GM18499 (cell line): ENCODE measurements around the gene SRP9.
"Not testable (repeated sequence)": the region's sequence is repeated elsewhere in the genome, so short reads cannot be mapped to it uniquely, and the experiment has no call there.

Experiments used
- ATAC-seq: cut with Tn5 transposase; IDR thresholded peaks from one replicate; pipeline ENCODE4 v1.9.1; 2021; ENCODE audit warnings: moderate number of reproducible peaks; ENCODE audit not compliant: insufficient read depth, unreplicated experiment

Gene SRP9

DNA sequence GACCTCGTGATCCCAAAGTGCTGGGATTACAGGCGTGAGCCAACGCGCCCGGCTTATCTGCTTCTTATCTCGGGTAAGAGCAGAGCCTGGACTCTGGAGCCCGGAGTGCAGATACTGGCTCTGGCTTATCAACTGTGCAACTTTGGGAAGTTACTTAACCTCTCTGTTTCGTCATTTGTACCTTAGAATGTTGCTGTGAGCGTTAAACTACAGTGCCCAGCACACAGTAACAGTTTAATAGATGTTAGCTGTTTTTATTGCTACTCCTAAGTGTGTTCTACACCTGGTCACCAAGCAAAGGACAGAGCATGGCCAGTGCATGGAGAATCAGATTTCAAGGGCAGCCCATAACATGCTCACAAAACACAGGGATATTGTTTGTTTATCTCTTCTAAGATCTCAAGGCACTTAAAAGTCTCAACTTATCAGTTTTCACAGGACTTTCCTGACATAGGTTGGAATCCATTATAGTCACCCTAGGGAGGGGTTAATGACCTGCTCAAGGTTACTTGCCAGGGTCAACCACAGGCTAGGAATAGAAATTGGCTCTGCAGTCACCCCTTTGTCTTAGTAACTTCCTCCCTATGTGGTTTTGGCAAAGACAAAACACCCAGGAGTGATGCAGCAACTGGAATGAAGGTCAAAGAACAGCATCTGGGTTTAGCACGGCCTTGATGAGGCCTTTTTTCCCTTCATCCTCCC lies 22.5 kb upstream of the SRP9 start:
- no peak for ATAC-seq

DNA sequence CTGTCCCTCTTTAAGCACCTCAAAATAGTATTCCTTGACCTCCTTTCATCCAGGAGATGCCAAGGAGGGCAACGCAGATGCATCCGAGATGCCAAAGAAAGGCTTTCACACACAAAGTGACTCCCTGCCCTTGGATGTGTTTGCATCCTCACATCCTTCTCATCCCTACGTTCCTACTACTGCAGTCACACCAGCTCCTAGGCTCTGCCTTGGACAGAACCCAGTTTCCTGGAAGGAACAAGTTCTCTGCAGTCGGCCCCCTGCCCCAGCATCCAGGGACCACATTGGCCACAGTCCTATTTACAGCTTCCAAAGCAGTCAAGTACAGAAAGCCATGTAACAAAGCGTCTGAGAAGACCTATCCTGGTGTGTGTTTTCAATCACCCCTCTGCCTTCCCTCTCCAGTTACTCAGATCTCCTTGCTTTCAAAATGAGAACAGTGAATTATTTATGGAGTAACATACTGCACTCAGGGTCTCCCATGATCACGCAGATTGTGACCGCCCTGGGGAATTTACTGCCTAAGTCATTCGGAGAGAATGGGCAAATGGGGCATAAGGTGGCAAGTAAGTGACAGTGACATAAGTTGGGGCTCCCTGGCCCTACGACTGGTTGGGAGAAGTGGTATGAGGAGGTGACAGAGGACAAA lies 21.8 kb upstream of the SRP9 start:
- no peak for ATAC-seq

DNA sequence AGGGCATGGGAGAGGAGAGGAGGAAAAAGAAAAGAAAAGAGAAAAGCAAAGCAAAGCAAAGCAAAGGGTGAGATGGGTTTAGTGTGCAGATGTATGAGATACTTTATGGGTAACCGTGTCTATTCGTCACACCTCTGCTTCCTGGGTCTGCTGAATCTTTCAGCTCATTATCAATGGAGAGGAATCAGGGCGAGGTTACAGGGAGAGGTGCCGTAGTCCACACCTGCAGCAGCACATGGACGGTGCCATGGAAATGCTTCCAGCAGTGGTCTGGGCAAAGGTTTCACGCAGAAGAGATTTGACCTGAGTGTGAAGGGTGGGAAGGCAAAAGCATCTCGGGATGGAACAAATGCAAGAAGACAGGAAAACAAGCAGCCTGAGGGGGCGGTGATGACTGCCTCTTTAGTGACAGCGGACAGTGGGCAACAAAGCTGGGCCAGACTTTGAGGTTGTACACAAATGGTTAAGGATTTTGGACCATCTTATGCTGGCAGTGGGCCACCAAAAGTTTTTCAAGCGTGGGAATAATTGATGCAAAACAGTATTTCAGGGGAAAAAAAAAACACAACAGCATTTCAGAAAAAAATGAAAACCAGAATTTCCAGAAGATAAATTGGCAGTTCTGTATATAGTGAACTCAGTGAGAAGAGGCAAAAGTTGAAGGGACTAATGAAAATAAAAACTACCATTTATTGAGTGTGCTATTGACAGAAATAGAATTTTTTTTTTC lies 19.5 kb upstream of the SRP9 start:
- ATAC-seq: no peak

DNA sequence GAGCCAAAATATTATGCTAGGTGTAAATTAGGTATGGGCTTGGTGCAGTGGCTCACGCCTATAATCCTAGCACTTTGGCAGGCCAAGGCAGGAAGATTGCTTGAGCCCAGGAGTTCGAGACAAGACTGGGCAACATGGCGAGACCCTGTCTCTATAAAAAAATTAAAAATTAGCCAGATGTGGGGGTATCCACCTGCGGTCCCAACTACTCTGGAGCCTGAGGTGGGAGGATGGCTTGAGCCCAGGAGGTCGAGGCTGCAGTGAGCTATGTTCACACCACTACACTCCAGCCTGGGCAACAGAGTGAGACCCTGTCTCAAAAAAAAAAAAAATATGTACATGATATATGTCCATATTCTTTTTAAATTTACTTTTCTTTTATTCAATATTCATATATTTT lies 17.7 kb upstream of the SRP9 start:
- not testable (repeated sequence) for ATAC-seq

DNA sequence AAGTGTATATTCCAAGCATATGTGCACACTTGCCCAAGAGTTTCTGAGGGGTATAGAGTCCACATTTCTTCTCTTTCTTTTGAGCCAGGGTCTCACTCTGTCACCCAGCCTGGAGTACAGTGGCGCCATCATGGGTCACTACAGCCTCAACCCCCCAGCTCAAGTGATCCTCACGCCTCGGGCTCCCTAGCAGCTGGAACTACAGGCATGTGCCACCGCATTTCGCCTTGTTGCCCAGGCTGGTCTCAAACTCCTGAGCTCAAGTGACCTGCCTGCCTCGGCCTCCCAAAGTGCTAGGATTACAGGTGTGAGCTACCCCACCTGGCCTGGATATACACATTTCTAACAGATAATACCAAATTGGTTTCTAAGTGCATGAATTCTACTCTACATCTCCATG lies 17.1 kb upstream of the SRP9 start:
- no peak for ATAC-seq

DNA sequence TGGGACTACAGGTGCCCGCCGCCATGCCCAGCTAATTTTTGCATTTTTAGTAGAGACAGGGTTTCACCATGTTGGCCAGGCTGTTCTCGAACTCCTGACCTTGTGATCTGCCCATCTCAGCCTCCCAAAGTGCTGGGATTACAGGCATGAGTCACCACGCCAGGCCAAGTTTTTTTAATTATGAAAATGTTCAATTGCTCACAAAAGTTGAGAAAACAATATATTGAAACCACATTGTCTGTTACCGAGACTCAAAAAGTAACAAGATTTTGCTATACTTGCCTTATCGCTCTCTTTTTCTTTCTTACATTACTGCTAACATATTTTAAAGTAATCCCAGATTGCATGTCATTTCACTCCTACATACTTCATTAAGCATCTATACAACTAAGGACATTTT lies 16.2 kb upstream of the SRP9 start:
- ATAC-seq: not testable (repeated sequence)

DNA sequence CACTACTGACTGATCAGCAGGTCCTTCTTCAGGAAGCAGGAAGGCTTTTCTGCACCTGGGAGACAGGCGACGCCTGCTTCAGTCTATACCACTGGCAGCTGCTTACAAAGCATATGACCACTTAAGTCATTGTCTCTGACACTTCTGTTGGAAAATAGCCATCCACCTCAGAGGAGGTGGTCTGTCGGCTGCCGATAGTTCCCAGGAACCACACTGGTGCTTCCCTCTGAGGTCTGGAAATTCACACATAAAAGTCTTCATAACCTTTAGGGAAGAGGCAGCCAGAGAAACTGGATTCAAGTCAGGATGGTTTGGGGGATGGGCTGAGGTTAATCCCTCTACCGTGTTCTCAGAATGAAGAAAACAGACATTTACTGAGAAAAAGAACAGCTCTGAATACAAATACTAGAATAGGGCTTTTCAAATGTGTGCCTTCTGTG lies 15.6 kb upstream of the SRP9 start:
- ATAC-seq: no peak

DNA sequence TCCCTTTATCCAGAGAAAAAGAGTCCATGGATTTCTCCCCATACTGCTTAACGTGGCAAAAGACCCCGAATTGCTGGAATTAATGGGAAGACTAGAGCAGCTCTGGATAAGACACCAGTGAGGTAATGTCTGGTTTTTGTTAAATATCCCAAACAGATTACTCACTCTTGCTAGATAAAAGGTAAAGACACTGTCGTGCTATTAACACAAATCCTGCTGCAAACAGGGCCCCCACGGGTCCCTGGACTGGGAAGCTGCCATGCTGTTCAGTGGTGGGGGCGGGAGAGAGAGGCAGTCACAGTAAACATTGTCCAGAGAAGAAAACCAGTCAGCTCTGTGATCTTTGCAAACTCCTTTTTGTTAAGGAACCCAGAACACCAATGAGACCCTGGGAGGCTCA lies 15.2 kb upstream of the SRP9 start:
- ATAC-seq: no peak

DNA sequence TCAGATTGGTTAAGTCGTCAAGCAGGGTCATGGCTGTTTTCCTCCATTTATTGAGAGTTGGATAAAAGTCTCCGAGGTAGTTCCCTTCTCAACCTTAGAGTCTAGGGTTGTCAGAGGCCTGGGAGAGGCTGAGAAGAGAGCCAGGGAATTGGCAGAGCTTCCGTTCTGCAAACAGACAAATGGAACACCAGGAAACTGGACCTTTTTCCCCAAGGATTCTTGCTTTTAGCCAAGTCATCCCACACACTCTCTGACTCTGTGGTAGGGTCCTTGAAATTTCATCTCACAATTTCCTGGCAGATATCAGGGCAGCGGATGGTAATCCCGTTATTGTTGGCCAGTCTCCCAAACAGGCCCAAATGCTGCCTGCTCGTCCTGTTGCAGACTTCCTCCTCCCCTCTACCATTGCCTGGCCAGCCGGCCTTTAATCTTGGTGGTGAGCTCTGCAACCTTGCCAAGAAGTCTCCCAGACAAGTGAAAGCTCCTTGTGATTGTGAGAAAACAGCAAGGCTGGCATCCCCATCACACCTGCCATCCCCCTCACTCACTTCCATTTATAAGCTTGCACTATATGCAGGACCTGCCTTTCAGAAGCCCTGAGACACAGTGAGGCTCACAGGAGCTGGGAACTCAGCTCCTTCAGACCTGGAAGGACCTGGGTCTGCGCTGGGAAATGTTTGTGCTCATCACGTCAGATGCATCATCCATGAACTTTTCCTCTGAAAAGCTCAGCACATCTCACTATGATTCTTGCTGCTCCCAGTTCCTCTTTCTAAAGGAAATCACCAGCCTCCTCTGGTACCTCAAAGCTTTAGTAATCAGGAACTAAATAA lies 13.7 kb upstream of the SRP9 start:
- ATAC-seq: no peak

DNA sequence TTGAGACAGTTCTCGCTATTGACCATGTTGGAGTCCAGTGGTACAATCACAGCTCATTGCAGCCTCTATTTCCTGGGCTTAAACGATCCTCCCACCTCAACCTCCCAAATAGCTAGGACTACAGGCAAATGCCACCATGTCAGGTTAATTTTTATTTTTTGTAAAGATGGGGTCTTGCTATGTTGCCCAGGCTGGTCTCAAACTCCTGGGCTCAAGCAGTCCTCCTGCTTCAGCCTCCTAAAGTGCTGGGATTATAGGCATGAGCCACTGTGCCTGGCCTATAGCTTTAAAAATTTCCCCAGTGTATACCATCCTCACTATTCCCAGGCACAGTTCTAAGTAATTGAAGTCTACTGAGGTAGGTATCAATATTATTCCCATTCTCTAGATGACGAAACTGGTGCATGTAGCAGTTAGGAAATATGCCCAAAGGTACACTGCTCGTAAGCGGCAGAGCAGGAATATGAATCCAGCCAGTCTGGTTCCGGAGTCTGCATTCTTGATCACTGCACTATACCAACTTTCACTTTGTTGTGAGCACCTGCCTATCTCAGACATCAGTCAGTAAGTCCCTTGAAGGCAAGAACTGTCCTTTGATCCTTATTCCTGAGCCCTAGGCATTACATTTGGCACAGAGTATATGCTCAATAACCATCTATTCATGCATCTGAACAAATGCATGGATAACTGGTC lies 11.5 kb upstream of the SRP9 start:
- ATAC-seq: no peak

DNA sequence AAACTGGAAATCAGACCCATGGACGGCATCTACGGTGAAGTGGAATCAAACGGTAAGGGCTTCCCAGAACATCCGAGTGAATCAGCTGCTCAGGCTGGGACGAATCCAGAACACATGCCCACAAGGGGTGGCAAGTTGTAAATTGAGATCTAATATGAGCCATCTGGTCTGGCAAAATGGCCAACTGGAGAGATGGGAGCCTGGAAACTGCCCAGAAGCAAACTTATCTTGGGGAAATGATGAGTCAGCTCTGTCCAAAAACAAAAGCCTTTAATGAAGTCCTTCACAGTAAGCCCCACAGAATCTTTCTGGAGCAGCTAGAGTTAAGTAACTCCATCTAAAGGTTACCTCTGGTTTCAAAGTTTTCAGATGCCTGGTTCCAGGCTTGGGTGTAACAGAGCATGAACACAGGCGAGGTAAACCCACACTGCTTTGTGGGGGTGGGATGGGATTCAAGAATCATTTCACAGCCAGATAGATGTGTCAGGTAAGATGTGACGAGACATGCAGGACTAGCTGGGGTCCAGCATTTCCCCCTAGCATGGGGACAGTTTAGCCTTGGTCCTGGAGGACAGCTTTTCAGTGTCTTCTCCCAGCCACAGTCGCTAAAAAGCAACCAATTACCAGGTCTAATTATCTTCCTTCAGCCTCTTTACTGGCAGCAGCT lies 10.5 kb upstream of the SRP9 start:
- no peak for ATAC-seq

DNA sequence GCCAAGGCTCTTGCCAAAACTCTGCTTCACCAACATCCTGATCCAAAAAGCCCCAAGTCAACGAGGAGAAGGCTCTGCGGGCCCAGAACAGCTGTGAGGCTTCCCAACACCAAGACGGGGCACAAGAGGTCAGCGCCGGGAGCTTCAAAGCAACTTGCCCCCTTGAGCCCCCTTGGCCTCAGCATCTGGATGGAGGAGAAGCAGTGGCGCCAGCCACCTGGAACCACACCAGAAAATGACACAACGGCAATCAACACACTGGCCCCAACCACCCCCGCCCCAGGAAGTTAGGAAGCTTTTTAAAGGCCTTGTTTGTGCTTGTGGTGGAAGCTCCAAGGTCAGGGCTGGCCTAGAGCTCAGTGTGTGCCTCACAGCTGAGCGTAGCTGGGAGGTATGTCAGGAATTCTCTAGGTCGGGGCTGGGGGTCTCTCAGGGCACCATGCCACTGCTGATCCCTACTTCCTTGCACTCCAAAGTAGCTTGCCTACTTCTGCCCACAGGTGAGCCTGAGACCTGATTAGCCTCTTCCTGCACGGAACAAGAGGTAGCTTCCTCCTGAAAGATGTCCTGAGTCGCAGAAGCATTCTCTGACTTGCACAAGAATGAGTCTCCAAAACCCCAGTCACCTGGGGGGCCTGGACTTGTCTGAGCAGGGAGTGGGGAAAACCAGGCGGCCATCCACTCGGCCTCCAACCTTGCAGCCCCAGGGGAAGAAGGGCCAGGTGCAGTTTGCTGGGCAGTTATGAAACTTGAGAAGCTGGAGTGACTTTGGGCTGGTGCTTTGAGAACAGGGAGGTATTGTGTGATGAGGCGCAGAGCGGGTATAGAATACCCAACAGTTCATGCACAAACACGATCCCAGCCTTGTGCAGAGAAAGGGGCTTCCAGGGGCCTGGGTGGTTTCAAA lies 9.7 kb upstream of the SRP9 start:
- ATAC-seq: no peak

DNA sequence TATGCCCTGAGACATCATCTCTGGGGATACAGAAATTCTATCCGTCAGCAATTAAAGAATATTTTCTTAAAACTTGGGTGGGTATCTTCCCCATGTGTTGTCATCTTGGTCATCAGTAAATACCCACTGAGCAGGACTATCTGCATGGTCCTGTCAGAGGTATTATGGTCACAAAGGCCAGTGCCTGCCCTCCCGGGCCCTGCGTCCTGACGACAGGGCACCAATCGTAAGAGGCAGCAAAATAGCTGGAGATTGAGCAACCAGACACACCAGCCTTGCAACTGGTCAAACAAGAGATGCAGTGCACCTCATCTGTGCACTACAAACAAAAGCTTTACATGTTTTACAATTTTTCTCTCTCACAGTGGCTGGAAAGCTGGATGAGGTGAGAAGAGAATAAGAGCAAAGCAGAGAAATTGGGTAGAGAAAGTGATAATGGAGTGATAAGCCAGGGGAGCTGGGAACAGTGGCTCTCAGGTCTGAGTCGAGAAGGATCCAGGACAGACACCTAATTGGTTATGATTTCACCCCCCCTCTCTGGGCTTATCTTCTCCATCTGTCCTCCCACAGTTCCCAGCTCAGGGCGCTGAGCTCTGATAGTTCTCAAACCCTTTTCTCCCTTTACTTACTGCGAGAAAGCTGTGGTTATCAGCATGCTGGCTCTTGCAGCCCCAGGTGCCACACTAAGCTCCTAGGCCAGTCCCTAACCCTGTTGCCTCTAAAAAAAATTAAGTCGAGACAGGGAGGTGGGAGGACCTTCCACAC lies 8.8 kb upstream of the SRP9 start:
- ATAC-seq: no peak

DNA sequence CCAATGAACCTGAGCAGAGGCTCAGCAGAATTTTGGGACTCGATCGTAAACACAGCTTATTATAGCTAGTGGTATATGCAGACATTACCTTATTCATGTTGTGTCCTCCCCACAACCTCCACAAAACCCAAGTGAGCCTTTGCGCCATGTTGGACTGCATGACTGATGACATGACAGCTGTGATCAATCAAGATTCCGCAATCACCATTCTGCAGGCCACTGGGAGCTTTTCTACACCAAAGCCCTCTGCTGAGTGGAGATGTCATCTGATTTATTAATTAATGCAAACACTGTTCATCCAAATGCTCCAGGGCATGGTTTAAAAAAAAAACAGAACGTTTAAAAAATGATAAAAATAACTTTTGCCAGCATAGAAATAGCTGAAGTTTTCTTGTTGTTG lies 7.9 kb upstream of the SRP9 start:
- ATAC-seq: no peak

DNA sequence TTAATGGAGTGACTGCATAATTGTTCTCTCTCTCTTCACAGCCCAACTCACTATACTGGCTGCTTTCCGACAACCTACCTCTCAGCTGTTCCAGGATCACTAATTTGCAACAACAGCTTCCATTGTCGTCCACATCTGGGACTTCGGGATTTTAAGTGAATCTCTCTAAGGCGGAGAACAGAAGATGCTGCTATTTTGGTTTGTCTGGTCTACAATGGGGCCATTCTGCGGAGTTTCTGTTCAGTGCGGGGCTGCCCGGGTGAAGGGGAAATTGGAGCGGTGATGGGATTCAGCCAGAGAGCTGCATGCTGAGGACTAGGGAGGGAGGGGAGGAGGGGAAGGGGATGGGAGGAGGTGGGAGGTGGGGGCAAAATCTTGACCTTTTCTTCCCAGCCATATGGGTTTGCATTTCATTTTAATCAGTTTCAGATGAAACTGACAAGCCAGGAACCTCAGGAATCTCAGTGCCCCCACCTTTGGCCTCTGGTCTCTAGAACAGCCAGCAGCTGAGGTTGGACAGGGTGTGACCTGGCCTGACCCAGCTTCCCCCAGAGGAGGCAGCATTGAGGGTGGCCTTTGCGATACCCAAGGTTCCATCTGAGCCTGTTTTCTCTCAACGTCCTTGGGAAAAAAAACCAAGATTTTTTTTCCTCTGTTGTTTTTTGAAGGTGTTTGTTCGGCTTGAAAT lies 6.9 kb upstream of the SRP9 start:
- ATAC-seq: no peak

DNA sequence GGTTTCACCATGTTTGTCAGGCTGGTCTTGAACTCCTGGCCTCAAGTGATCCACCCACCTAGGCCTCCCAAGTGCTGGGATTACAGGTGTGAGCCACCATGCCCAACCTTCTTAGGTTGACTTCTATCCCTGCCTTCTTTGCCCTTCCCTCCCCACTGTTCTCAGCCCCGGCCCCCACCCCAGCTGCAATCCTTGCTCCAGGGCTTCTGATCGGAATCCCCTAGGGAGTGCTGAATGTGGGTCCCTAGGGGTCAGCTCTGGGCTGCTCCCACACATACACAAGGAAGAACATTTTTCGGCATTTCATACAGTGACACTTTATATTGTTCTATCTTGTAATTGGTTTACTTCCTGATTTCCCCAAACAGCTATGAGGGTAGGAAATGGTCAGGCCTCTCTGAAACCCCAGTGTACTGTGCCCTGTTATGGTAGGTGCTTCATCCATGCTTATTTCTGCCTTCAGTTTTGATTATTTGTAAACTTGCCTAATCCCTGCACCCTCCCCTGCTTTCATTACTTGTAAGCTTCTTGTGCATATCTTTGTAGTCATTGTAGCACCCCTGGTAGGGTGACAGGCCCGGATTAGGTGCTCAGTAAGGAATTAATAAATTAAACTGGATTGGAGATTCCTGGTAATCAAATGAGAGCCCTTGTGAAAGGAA lies 5.8 kb upstream of the SRP9 start:
- no peak for ATAC-seq

DNA sequence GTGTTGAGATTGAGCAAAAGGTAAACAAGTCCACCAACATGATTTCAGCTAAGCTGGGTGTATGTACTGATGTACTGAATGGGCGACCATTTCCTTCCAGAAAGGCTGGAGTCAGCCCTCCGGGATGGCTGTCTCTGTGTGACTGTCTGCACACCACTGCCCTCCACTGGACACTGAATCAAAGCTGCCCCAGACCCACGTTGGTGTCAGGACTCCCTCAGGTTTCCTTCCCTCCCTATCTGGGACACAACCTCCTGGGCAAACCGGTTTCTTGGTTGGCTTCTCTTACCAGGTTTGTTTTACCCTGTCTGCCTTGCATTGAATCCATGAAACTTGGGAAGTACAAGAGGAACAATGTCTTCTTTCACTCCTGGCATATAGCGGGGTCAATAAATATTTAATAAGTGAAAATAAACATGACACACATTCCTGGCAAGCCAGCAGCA lies 5.3 kb upstream of the SRP9 start:
- no peak for ATAC-seq
